Omental fat pad (tissue), 4 donors: ENCODE results near the gene SNX30. TPM values are rescaled to one million over a fixed set of nuclear protein-coding genes. Genes with fewer than 3 reads are reported as not detected.

Experiments used
- ATAC-seq: fragments of 150-250 bp; one replicate; pipeline ENCODE4 v1.9.1; 2016; ENCODE audit warnings: mild to moderate bottlenecking, moderate library complexity; ENCODE audit not compliant: low FRiP score
- DNase-seq: peaks from one replicate; pipeline ENCODE4 v3.0.0-alpha.2; 2019; ENCODE audit warnings: low spot score
- total RNA-seq, 4 donors: library from RNA; depleted of rRNA; stranded (reverse); fragments of >200 nt; gene quantifications; one replicate each; pipeline ENCODE4 v1.1.0, GENCODE V29; 2016
- TF ChIP-seq, protein P1 (sequence below), 3 donors: fragments of 450-650 bp; IDR thresholded peaks; one replicate each; pipeline ENCODE4 v1.5.1; 2016 to 2017; ENCODE audit warnings: antibody characterized with exemption in 3 of 3, mild to moderate bottlenecking in 3 of 3, moderate library complexity in 2 of 3

Gene SNX30
- total RNA-seq, 4 donors from 2014 or later = 8.9 to 27.5 (median 11.6) TPM

DNA sequence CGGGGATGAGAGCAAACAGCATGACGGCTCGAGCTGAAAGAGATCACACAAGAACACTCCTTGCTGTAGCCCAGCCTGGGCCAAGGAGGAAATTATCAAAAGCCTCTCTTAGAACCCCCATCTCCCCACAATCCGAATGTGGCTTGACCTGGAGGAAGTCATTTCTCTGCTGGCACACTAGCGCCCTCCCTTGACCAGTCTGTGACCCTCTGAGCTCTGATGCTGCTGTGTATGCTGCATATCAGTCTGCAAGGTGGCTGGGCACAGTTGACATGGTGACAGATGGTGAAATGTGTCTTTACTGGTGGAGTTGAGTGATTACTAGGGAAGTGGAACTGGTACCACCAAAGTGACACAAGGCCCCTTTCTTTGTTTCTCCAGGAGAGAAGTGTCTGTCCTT is 136.8 kb downstream of the SNX30 start:
- ATAC-seq (no peak), DNase-seq (no peak)
- TF ChIP-seq, protein P1, sequence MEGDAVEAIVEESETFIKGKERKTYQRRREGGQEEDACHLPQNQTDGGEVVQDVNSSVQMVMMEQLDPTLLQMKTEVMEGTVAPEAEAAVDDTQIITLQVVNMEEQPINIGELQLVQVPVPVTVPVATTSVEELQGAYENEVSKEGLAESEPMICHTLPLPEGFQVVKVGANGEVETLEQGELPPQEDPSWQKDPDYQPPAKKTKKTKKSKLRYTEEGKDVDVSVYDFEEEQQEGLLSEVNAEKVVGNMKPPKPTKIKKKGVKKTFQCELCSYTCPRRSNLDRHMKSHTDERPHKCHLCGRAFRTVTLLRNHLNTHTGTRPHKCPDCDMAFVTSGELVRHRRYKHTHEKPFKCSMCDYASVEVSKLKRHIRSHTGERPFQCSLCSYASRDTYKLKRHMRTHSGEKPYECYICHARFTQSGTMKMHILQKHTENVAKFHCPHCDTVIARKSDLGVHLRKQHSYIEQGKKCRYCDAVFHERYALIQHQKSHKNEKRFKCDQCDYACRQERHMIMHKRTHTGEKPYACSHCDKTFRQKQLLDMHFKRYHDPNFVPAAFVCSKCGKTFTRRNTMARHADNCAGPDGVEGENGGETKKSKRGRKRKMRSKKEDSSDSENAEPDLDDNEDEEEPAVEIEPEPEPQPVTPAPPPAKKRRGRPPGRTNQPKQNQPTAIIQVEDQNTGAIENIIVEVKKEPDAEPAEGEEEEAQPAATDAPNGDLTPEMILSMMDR (IDR thresholded peaks at IDR 0.05) = no peak

DNA sequence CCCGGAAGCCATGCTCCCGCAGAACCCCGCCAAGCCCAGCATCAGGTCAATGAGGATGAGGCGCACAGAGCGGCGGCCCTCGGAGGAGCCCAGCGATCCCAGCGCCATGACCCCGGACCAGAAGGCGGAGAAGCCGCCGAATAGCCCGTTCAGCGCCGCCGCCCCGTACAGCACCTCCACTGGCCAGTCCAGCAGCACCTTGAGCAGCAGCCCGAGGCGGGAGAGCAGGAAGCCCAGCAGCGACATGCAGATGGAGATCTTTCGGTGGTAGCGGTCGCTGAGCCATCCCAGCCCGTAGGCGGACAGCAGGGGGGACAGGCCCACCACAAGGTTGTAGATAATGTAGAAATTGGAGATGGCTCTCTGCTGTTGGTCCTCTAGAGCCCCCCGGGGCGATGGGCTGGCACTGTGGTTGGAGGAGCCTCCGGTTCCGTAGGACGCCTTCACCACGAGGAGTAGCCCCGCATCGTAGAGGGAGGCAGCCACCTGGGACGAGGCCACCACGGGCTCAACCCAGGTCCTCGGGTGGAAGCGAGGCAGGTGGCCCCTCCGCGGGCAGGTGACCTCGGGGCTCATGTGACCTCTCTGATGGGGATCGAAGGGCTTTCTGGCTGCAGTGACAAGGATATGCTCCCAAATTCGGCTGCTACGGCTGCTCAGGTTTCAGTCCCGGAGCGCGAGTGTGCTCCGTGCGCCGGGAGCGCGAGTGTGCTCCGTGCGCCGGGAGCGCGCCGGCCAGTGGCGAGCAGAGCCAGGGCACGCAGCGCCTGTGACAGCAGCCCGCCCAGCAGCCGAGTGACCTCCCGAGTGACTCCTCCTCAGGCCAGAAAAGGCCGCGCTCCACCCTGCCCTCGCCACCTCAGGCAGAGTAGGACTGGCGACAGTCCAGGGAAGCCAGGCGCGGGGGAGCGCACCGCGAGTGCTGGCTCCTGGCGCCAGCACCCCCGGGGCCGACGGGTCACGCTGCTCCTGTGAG is 139.8 kb downstream of the SNX30 start, which contains the start of gene SLC46A2:
SLC46A2 (minus strand) TSS at position 771 of the 976 bp plus-strand sequence; CDS start at position 576, 195 bp downstream.
- TF ChIP-seq, protein P1 (IDR thresholded peaks at IDR 0.05) = no peak
- DNase-seq = no peak
- ATAC-seq = no peak

DNA sequence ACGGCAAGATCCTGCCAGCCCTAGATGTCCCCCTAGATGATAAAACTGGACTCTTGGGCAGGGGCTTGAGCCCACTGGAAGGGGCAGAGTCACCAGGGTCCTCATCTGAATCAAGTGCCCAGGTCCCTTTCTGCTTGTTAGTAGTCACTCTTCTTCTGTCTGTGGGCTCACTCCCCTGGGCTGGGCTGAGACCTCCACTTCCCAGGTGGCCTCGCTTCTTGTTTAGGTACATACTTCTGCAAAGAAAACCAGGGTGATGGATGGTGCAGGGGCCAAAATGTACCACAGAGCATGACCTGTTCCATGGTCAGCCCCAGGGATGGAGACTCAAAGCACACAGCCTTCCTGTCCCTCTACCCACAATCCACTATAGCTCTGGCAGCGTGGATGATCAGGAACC is 141.0 kb downstream of the SNX30 start:
- TF ChIP-seq, protein P1 (IDR thresholded peaks at IDR 0.05) = no peak
- ATAC-seq = no peak
- no peak for DNase-seq

DNA sequence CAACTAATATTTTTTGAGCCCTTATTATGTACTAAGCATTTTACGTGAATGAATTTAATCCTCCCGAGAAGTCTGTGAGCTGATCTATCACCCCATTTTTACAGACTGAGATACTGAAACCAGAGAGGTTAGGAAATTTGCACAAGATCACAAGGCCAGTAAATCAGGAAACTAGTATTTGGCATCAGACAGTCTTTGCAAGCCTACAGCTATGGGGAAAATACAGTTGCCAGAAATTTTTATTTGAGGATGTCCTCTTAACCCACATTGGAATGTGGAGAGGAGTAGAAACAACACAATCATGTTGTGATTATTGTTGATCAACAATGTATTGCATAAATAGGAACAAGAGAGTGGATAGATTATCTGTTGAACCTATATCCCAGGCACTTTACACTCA is 142.4 kb downstream of the SNX30 start:
- no peak for DNase-seq
- TF ChIP-seq, protein P1 (IDR thresholded peaks at IDR 0.05) = no peak
- ATAC-seq = no peak

DNA sequence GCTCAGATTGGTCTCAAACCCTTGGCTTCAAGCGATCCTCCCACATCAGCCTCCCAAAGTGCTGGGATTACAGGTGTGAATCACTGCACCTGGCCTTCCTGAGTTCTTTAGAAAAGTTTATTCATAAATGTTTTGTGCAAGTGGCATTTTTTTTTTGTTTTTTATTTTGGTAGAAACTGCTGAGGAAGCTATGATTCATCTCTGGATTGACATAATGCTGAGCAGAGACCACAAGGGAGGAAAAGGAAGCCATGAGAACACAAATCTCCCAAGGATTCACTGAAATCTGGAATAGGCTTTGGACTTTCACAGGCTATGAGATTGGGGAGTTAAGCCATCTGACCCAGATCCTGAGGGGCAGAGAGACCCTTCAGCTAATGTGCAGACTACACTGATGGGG is 143.5 kb downstream of the SNX30 start:
- TF ChIP-seq, protein P1 (IDR thresholded peaks at IDR 0.05) = no peak
- no peak for DNase-seq
- no peak for ATAC-seq

DNA sequence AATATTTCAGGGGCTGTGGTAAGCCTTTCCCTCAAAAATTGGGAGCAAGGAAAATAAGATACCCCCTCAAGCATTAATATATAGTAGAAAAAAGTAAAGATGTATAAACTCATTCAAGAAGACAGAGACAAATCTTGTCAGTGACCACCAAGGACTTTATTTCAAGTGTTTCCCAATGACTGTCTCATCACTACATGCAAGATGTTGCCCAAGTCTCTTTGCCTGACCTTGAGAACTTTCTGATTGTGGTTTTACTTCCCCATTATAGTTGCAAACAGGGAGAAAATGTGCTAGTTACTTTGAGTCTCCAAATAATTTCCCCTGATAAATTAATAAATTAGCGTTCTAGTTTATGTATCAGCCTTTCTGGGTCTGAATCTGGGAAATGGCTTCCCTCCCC is 144.1 kb downstream of the SNX30 start:
- ATAC-seq (no peak), DNase-seq (no peak)
- TF ChIP-seq, protein P1 (IDR thresholded peaks at IDR 0.05) = no peak

- DNase-seq = no peak
- TF ChIP-seq, protein P1 (IDR thresholded peaks at IDR 0.05) = no peak
- no peak for ATAC-seq
These were observed 145.6 kb downstream of the SNX30 start for GRCh38 chr9:112896131-112896530.
